OCI-LY7 (cell line): ENCODE results near the gene BIVM. TPM values are rescaled to one million over a fixed set of nuclear protein-coding genes. Genes with fewer than 3 reads are reported as not detected.

ENCODE experiments used
- BruUV-seq: library from RNA; stranded (reverse); fragments of 400-500 nt; replicated peaks from 2 replicates; lab custom pipeline; 2021; lab: Mats Ljungman, UMichigan
- CTCF ChIA-PET: fragments of 300-600 bp; sonication (Branson Sonifier 250); formaldehyde crosslinking; loops from one replicate; lab custom pipeline; 2022; ENCODE audit warnings: antibody characterized with exemption; ENCODE audit not compliant: unreplicated experiment; lab: Charles Lee
- POLR2A ChIA-PET: fragments of 300-600 bp; sonication (Branson Sonifier 250); formaldehyde crosslinking; loops from one replicate; lab custom pipeline; 2022; ENCODE audit warnings: antibody characterized with exemption; lab: Charles Lee
- DNase-seq: peaks from one replicate; pipeline ENCODE4 v3.0.0-alpha.2; 2015; ENCODE audit warnings: low spot score
- H2AFZ ChIP-seq: fragments of 200-600 bp; sonication (generic), shearing (Covaris generic); 2 replicates; pipeline ENCODE4 v1.6.1; 2014; ENCODE audit warnings: mild to moderate bottlenecking, antibody characterized with exemption, low read length, moderate library complexity
- H3K27ac ChIP-seq: fragments of 200-600 bp; sonication (generic); 2 replicates; pipeline ENCODE4 v1.5.1; 2014; ENCODE audit warnings: mixed run types, low read depth, mild to moderate bottlenecking, moderate library complexity, low read length, inconsistent platforms; ENCODE audit not compliant: poor library complexity, severe bottlenecking
- H3K36me3 ChIP-seq: fragments of 200-600 bp; sonication (generic); 2 replicates; pipeline ENCODE4 v1.6.1; 2014; ENCODE audit warnings: mild to moderate bottlenecking, antibody characterized with exemption, low read length, moderate library complexity, mixed read lengths; ENCODE audit not compliant: insufficient read depth
- H3K4me1 ChIP-seq: fragments of 200-600 bp; sonication (generic); 2 replicates; pipeline ENCODE4 v1.5.1; 2014; ENCODE audit warnings: mild to moderate bottlenecking, low read length; ENCODE audit not compliant: insufficient read depth, poor library complexity, severe bottlenecking
- H3K4me2 ChIP-seq: fragments of 200-600 bp; sonication (generic); 2 replicates; pipeline ENCODE4 v1.6.1; 2014; ENCODE audit warnings: mild to moderate bottlenecking, low read length
- H3K4me3 ChIP-seq: fragments of 200-600 bp; sonication (generic); 2 replicates; pipeline ENCODE4 v1.5.1; 2014; ENCODE audit warnings: mild to moderate bottlenecking, low read depth, low read length; ENCODE audit not compliant: poor library complexity, severe bottlenecking
- H3K79me2 ChIP-seq: fragments of 200-600 bp; sonication (generic); 2 replicates; pipeline ENCODE4 v1.6.1; 2016; ENCODE audit warnings: low read depth, mild to moderate bottlenecking, low read length, moderate library complexity, mixed read lengths; ENCODE audit not compliant: insufficient read depth
- H3K9me2 ChIP-seq: fragments of 200-600 bp; sonication (generic); 2 replicates; pipeline ENCODE4 v1.6.1; 2016; ENCODE audit warnings: mild to moderate bottlenecking, low read length, mixed read lengths; ENCODE audit not compliant: insufficient read depth
- H3K9me3 ChIP-seq: fragments of 200-600 bp; sonication (generic); 2 replicates; pipeline ENCODE4 v1.6.1; 2014; ENCODE audit warnings: mild to moderate bottlenecking, mixed run types, low read length, mixed read lengths
- H4K20me1 ChIP-seq: fragments of 200-600 bp; sonication (generic); 2 replicates; pipeline ENCODE4 v1.6.1; 2014; ENCODE audit warnings: mild to moderate bottlenecking, antibody characterized with exemption, low read length, moderate library complexity, mixed read lengths; ENCODE audit not compliant: insufficient read depth
- CTCF ChIP-seq: fragments of 200-600 bp; sonication (generic); conservative IDR thresholded peaks from 2 replicates; pipeline ENCODE4 v1.5.1; 2014; ENCODE audit warnings: mild to moderate bottlenecking, antibody characterized with exemption, low read length, moderate library complexity, mixed read lengths
- EZH2phosphoT487 ChIP-seq: fragments of 200-600 bp; sonication (generic); IDR thresholded peaks from 2 replicates; pipeline ENCODE4 v1.6.1; 2018; ENCODE audit warnings: low read depth, borderline replicate concordance, mild to moderate bottlenecking, mixed run types, antibody characterized with exemption, low read length, moderate library complexity, mixed read lengths
- intact Hi-C: fragments of 100-400 bp; cut with micrococcal nuclease; formaldehyde crosslinking; loops from one replicate; pipeline ENCODE4 v1.10.0; 2022; ENCODE audit not compliant: unreplicated experiment
- total RNA-seq, 2 experiments: library from RNA; depleted of rRNA in 1 of 2; stranded (reverse); fragments of >200 nt in 1 of 2; shearing (Covaris generic) in 1 of 2; gene quantifications; 2 replicates each; pipeline ENCODE4 v1.2.3, GENCODE V29; 2014 to 2022

Gene BIVM
- total RNA-seq, 2 experiments from 2014 or later = not detected

- ChIA-PET CTCF (no interaction called here), POLR2A (no interaction called here)
- no peaks in the 10 kb centered on the region for H3K36me3 ChIP-seq
- H3K9me3 ChIP-seq = no peaks in the 10 kb centered on the region
- no peak overlapping the region for H3K27ac ChIP-seq
- BruUV-seq = no TSS peak
- TF ChIP-seq CTCF (no peak), EZH2phosphoT487 (no peak)
- H3K79me2 ChIP-seq = no peaks in the 10 kb centered on the region
- no peak overlapping the region for H3K4me3 ChIP-seq
- H4K20me1 ChIP-seq = no peaks in the 10 kb centered on the region
- no peak for DNase-seq
- H3K9me2 ChIP-seq = no peaks in the 10 kb centered on the region
- intact Hi-C loops = no loop called here
- H3K4me2 ChIP-seq = no peak overlapping the region
- H2AFZ ChIP-seq = no peak overlapping the region
- H3K4me1 ChIP-seq = no peaks in the 10 kb centered on the region
Measured at GRCh38 chr13:102817907-102818306, 19.0 kb downstream of the BIVM start.

- ChIA-PET POLR2A (no interaction called here), CTCF (no interaction called here)
- BruUV-seq = no TSS peak
- H3K4me1 ChIP-seq = no peaks in the 10 kb centered on the region
- no peaks in the 10 kb centered on the region for H3K79me2 ChIP-seq
- TF ChIP-seq CTCF = no peak
- no peak for TF ChIP-seq EZH2phosphoT487
- no peak overlapping the region for H2AFZ ChIP-seq
- no peak for DNase-seq
- no peak overlapping the region for H3K27ac ChIP-seq
- intact Hi-C loops = no loop called here
- H4K20me1 ChIP-seq = no peaks in the 10 kb centered on the region
- no peaks in the 10 kb centered on the region for H3K36me3 ChIP-seq
- no peak overlapping the region for H3K4me3 ChIP-seq
- H3K9me3 ChIP-seq = no peaks in the 10 kb centered on the region
- H3K9me2 ChIP-seq = no peaks in the 10 kb centered on the region
- H3K4me2 ChIP-seq = no peak overlapping the region
Measured at GRCh38 chr13:102825400-102825799, 26.5 kb downstream of the BIVM start.

GRCh38 chr13:102825921-102826706 is 27.2 kb downstream of the BIVM start:
- no peak for DNase-seq
- intact Hi-C loops = no loop called here
- Histone ChIP-seq H3K9me2 (no peaks in the 10 kb centered on the region), H3K79me2 (no peaks in the 10 kb centered on the region), H3K9me3 (no peaks in the 10 kb centered on the region), H3K4me1 (no peaks in the 10 kb centered on the region), H4K20me1 (no peaks in the 10 kb centered on the region), H2AFZ (no peak overlapping the region), H3K27ac (no peak overlapping the region), H3K36me3 (no peaks in the 10 kb centered on the region), H3K4me2 (no peak overlapping the region), H3K4me3 (no peak overlapping the region)
- CTCF ChIA-PET = no interaction called here
- POLR2A ChIA-PET = no interaction called here
- no peak for TF ChIP-seq EZH2phosphoT487
- TF ChIP-seq CTCF = no peak
- BruUV-seq = no TSS peak
